ENCODE measurements around the gene HID1.

DNA sequence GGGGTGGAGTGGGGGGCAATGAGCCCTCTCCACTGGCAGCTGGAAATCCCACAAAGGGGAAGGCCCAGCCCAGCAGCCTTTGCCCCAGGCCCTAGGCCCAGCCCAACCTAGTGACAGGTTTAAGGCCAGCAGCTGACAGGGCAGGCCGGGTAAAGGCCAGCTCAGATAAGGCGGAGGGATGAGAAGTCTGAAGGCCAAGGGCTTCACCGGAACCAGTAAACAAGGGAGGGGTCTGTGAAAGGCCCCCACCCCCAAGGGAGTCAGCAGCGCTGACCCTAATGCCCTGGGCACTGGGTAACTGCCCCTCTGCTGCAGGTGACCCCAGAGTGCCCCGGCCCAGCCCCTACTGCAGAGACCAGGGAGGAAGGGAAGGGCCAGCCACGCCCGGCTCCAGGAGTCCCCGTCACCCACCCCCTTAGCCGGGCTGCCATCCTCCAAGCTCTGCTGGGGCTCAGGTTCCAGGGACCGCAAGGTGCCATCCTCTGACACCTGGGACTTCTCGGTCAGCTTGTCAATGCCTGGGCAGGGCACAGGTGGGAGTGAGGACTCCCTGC is 19.3 kb downstream of the HID1 start:
- TF ChIP-seq, protein P1, sequence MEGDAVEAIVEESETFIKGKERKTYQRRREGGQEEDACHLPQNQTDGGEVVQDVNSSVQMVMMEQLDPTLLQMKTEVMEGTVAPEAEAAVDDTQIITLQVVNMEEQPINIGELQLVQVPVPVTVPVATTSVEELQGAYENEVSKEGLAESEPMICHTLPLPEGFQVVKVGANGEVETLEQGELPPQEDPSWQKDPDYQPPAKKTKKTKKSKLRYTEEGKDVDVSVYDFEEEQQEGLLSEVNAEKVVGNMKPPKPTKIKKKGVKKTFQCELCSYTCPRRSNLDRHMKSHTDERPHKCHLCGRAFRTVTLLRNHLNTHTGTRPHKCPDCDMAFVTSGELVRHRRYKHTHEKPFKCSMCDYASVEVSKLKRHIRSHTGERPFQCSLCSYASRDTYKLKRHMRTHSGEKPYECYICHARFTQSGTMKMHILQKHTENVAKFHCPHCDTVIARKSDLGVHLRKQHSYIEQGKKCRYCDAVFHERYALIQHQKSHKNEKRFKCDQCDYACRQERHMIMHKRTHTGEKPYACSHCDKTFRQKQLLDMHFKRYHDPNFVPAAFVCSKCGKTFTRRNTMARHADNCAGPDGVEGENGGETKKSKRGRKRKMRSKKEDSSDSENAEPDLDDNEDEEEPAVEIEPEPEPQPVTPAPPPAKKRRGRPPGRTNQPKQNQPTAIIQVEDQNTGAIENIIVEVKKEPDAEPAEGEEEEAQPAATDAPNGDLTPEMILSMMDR (conservative IDR thresholded peaks at IDR 0.05; ENCODE audit: low read depth, low read length), result no peak
- no peak for TF ChIP-seq MAFK (IDR thresholded peaks at IDR 0.05; ENCODE audit: low read depth, low read length)
- TF ChIP-seq POLR2A (IDR thresholded peaks at IDR 0.05; ENCODE audit: low read depth, low read length), result no peak
- no peak for TF ChIP-seq FOS (IDR thresholded peaks at IDR 0.05; ENCODE audit: low read depth, low read length)
- no peak for TF ChIP-seq CHD1 (IDR thresholded peaks at IDR 0.05; ENCODE audit: low read depth, low read length)
- TF ChIP-seq RCOR1 (IDR thresholded peaks at IDR 0.05; ENCODE audit: insufficient replicate concordance, low read length), result no peak
- TF ChIP-seq, protein P2, sequence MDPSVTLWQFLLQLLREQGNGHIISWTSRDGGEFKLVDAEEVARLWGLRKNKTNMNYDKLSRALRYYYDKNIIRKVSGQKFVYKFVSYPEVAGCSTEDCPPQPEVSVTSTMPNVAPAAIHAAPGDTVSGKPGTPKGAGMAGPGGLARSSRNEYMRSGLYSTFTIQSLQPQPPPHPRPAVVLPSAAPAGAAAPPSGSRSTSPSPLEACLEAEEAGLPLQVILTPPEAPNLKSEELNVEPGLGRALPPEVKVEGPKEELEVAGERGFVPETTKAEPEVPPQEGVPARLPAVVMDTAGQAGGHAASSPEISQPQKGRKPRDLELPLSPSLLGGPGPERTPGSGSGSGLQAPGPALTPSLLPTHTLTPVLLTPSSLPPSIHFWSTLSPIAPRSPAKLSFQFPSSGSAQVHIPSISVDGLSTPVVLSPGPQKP (IDR thresholded peaks at IDR 0.05; ENCODE audit: borderline replicate concordance, low read depth, low read length), result no peak
- TF ChIP-seq MAZ (IDR thresholded peaks at IDR 0.05; ENCODE audit: borderline replicate concordance, low read depth, low read length), result no peak
- TF ChIP-seq CEBPB (IDR thresholded peaks at IDR 0.05; ENCODE audit: low read depth, low read length), result no peak
- no peak for TF ChIP-seq BHLHE40 (IDR thresholded peaks at IDR 0.05; ENCODE audit: low read depth, low read length)
- TF ChIP-seq, protein P3, sequence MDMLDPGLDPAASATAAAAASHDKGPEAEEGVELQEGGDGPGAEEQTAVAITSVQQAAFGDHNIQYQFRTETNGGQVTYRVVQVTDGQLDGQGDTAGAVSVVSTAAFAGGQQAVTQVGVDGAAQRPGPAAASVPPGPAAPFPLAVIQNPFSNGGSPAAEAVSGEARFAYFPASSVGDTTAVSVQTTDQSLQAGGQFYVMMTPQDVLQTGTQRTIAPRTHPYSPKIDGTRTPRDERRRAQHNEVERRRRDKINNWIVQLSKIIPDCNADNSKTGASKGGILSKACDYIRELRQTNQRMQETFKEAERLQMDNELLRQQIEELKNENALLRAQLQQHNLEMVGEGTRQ (IDR thresholded peaks at IDR 0.05; ENCODE audit: low read depth, low read length), result no peak
- no peak for TF ChIP-seq RAD21 (IDR thresholded peaks at IDR 0.05; ENCODE audit: low read length)
